ENCODE measurements around the gene CEP128.
"Not testable (repeated sequence)": the region's sequence is repeated elsewhere in the genome, so short reads cannot be mapped to it uniquely, and the experiment has no call there.

The CEP128 gene

GRCh38 chr14:80954687-80955299 lies 13.3 kb upstream of the CEP128 start:
- DNase-seq (ENCODE audit: low read depth, low spot score) = peak; percentile 62

- not testable (repeated sequence) for DNase-seq (ENCODE audit: low read depth, low spot score)
Observed at GRCh38 chr14:80953211-80953610, 11.7 kb upstream of the CEP128 start.

GRCh38 chr14:80951491-80951890 lies 10.0 kb upstream of the CEP128 start:
- no peak for DNase-seq (ENCODE audit: low read depth, low spot score)

GRCh38 chr14:80948291-80948690 lies 6.8 kb upstream of the CEP128 start:
- no peak for DNase-seq (ENCODE audit: low read depth, low spot score)

GRCh38 chr14:80946797-80947196 lies 5.3 kb upstream of the CEP128 start:
- DNase-seq (ENCODE audit: low read depth, low spot score) = no peak

- DNase-seq (ENCODE audit: low read depth, low spot score) = no peak
Observed at GRCh38 chr14:80946187-80946586, 4.6 kb upstream of the CEP128 start.

GRCh38 chr14:80944861-80945617 lies 3.5 kb upstream of the CEP128 start:
- DNase-seq (ENCODE audit: low read depth, low spot score) = no peak

GRCh38 chr14:80942191-80942600 lies 658 bp upstream of the CEP128 start:
- DNase-seq (ENCODE audit: low read depth, low spot score) = no peak

GRCh38 chr14:80940146-80940545 lies 1.4 kb downstream of the CEP128 start:
- DNase-seq (ENCODE audit: low read depth, low spot score) = no peak

GRCh38 chr14:80933686-80934085 lies 7.9 kb downstream of the CEP128 start:
- no peak for DNase-seq (ENCODE audit: low read depth, low spot score)

GRCh38 chr14:80933282-80933681 lies 8.3 kb downstream of the CEP128 start:
- DNase-seq (ENCODE audit: low read depth, low spot score) = no peak

GRCh38 chr14:80930836-80931389 lies 10.6 kb downstream of the CEP128 start:
- peak; percentile 25 for DNase-seq (ENCODE audit: low read depth, low spot score)

GRCh38 chr14:80930095-80930494 lies 11.4 kb downstream of the CEP128 start:
- no peak for DNase-seq (ENCODE audit: low read depth, low spot score)

GRCh38 chr14:80927083-80927989 lies 14.2 kb downstream of the CEP128 start:
- no peak for DNase-seq (ENCODE audit: low read depth, low spot score)

- DNase-seq (ENCODE audit: low read depth, low spot score) = no peak
Observed at GRCh38 chr14:80926397-80927082, 15.0 kb downstream of the CEP128 start.

GRCh38 chr14:80924365-80925103 lies 17.0 kb downstream of the CEP128 start:
- DNase-seq (ENCODE audit: low read depth, low spot score) = no peak

GRCh38 chr14:80923368-80923767 lies 18.2 kb downstream of the CEP128 start:
- DNase-seq (ENCODE audit: low read depth, low spot score) = no peak

GRCh38 chr14:80919622-80920021 lies 21.9 kb downstream of the CEP128 start:
- no peak for DNase-seq (ENCODE audit: low read depth, low spot score)

- DNase-seq (ENCODE audit: low read depth, low spot score) = not testable (repeated sequence)
Observed at GRCh38 chr14:80912013-80912412, 29.5 kb downstream of the CEP128 start.

- DNase-seq (ENCODE audit: low read depth, low spot score) = no peak
Observed at GRCh38 chr14:80906946-80907345, 34.6 kb downstream of the CEP128 start.

GRCh38 chr14:80906336-80906735 lies 35.2 kb downstream of the CEP128 start:
- no peak for DNase-seq (ENCODE audit: low read depth, low spot score)

All from activated CD4-positive, CD25-positive, alpha-beta regulatory T cell treated with anti-CD3 and anti-CD28 coated beads, Interleukin-2, amount 50 U/mL, for 16 hours (primary cell).